ENCODE measurements around the gene SIRT2. TPM values are rescaled to one million over a fixed set of nuclear protein-coding genes. Genes with fewer than 3 reads are reported as not detected.
A peak's percentile ranks its signal among the peaks of the same experiment; 100 is the strongest.

Gene SIRT2
- total RNA-seq, 4 donors from 2014 or later: 108 to 154 (median 129) TPM

DNA sequence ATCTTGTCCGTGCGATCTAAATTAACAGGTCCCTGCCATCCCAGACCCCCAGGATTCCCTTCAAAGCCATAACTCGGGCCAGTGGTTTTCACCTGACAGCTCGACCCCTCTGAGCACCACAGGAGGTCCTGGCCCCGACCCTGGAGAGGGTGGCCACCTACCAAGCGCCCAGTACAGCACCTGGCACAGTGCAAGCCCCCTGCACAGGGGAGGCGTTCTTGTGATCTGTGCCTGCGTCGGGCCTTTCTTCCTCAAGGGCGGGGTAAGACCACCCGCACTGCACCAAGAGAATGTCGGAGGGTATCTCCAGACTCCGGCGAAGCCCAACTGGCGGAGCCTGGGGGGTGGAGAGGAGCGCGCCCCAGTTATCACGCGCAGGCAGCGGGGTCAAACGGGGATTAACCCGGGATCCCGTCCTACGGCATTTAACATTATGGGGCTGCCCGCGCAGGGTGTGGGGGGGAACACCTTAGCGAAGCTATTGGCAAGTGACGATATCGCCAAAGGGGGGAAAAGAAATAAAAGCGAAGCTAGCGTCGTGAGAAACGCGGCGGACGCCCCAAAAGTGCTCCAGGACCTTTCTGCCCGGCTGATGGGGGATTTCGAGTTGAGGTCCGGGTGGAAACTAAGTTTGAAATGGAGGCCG is 48.3 kb downstream of the SIRT2 start:
- no peak for DNase-seq (ENCODE audit: low spot score in 2 of 2)
- H3K4me1 ChIP-seq: peaks cover 0 to 45% (median 28%) of the 10 kb centered on the region in 4 donors
- TF ChIP-seq POLR2A (IDR thresholded peaks at IDR 0.05): no peak
- TF ChIP-seq EP300 (IDR thresholded peaks at IDR 0.05): no peak
- no peak for TF ChIP-seq CTCF (IDR thresholded peaks at IDR 0.05)
- peaks cover 0 to 17% (median 11%) of the 10 kb centered on the region in 3 donors for H3K36me3 ChIP-seq
- H3K27ac ChIP-seq: peak overlapping the region; percentile 97 to 99 (median 98)
- H3K9me3 ChIP-seq: no peaks in the 10 kb centered on the region
- WGBS, 2 donors: 1 to 2% methylated on average over 37 to 40 of the region's 40 CpGs
- H3K4me3 ChIP-seq: peak overlapping the region; percentile 48 to 91 (median 86)
- no peaks in the 10 kb centered on the region for H3K27me3 ChIP-seq

- H3K4me1 ChIP-seq: peaks cover 0 to 51% (median 31%) of the 10 kb centered on the region in 4 donors
- H3K9me3 ChIP-seq: no peaks in the 10 kb centered on the region
- H3K4me3 ChIP-seq: peak overlapping the region; percentile 48 to 91 (median 86)
- H3K27me3 ChIP-seq: no peaks in the 10 kb centered on the region
- H3K36me3 ChIP-seq: peaks cover 0 to 23% (median 17%) of the 10 kb centered on the region in 3 donors
- TF ChIP-seq EP300 (IDR thresholded peaks at IDR 0.05) (peak; percentile 87 to 99), CTCF (IDR thresholded peaks at IDR 0.05) (peak in 2 of 5 experiments; percentile 59 to 69), POLR2A (IDR thresholded peaks at IDR 0.05) (peak; percentile 94 to 99)
- peak overlapping the region; percentile 97 to 99 (median 98) for H3K27ac ChIP-seq
- WGBS, 2 donors: 0 to 1% methylated on average over 26 of the region's 26 CpGs
- DNase-seq (ENCODE audit: low spot score in 2 of 2): peak; percentile 100
These were observed 48.9 kb downstream of the SIRT2 start for GRCh38 chr19:38850436-38850975.

- TF ChIP-seq EP300 (IDR thresholded peaks at IDR 0.05) (peak; percentile 43 to 93), POLR2A (IDR thresholded peaks at IDR 0.05) (peak; percentile 93 to 98), CTCF (IDR thresholded peaks at IDR 0.05) (peak; percentile 43 to 84 (median 66))
These were observed 49.5 kb downstream of the SIRT2 start, which contains the start of gene HNRNPL for GRCh38 chr19:38849860-38850435. Gene HNRNPL (minus strand): TSS chr19:38849986. CDS start chr19:38849966, 20 bp downstream.

DNA sequence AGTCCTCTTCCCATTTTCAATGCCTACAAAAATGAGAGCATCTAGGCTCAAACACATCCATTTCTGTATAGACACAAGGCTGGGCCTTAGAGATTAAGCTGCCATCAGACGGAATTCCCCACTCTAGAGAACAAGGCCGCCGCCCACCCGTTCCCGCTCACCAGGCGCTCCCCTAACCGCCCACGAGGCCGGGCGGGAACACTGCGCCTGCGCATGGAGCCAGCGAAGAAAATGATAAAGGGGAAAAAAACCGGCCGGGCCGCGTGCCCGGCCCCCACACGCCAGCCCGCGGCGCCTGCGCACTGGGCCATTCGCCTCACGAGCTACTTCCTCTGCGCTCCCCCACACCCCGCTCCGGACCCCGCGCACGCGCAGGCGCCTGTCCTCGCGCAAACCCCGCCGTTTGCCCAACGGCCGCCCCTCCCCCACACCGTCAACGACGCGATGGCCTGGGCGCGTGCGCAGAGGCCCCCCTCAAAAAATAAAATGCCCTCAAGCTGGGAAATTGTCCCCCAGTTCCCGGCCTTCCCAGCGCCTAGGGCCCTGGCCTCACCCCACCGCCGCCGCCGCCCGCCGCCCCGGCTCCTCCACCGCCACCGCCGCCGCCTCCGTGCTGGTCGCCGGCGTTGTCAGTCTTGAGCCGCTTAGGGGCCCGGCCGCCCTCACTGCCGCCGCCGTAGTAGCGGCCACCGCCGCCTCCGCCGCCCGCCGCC is 50.1 kb downstream of the SIRT2 start:
- peak; percentile 93 to 94 for DNase-seq (ENCODE audit: low spot score in 2 of 2)
- no peaks in the 10 kb centered on the region for H3K9me3 ChIP-seq
- H3K36me3 ChIP-seq: peaks cover 5 to 35% (median 29%) of the 10 kb centered on the region in 3 donors
- peak overlapping the region; percentile 50 to 100 (median 81) for H3K4me3 ChIP-seq
- 0% methylated on average over 31 to 38 of the region's 76 CpGs for WGBS, 2 donors
- TF ChIP-seq POLR2A (IDR thresholded peaks at IDR 0.05) (no peak), EP300 (IDR thresholded peaks at IDR 0.05) (peak; percentile 73 to 88), CTCF (IDR thresholded peaks at IDR 0.05) (no peak)
- no peaks in the 10 kb centered on the region for H3K27me3 ChIP-seq
- peak overlapping the region; percentile 98 to 100 (median 100) for H3K27ac ChIP-seq
- peaks cover 0 to 63% (median 33%) of the 10 kb centered on the region in 4 donors for H3K4me1 ChIP-seq

More at GRCh38 chr19:38849860-38850435, 49.5 kb downstream of the SIRT2 start, which contains the start of gene HNRNPL:
- 0 to 1% methylated on average over 28 to 40 of the region's 50 CpGs for WGBS, 2 donors
- peaks cover 0 to 29% (median 22%) of the 10 kb centered on the region in 3 donors for H3K36me3 ChIP-seq
- H3K4me3 ChIP-seq: peak within 1 kb of the TSS; percentile 50 to 100 (median 87)
- no peaks in the 10 kb centered on the region for H3K27me3 ChIP-seq
- H3K27ac ChIP-seq: peak within 1 kb of the TSS; percentile 98 to 100 (median 100)
- peaks cover 0 to 56% (median 33%) of the 10 kb centered on the region in 4 donors for H3K4me1 ChIP-seq
- no peaks in the 10 kb centered on the region for H3K9me3 ChIP-seq
- no peak for DNase-seq (ENCODE audit: low spot score in 2 of 2)

Data from tibial nerve (tissue), 4 donors.